Measurements from ENCODE around the gene RSRC2. TPM values are rescaled to one million over a fixed set of nuclear protein-coding genes. Genes with fewer than 3 reads are reported as not detected.

Gene RSRC2
- total RNA-seq, 1 donor from 2014 or later, result 124 TPM

GRCh38 chr12:122508163-122508562 is 18.6 kb downstream of the RSRC2 start:
- no peak overlapping the region for H3K27ac Mint-ChIP-seq
- no peak for TF ChIP-seq CTCF (IDR thresholded peaks at IDR 0.05; ENCODE audit: unreplicated experiment)
- no peaks in the 10 kb centered on the region for H3K4me1 Mint-ChIP-seq (ENCODE audit: low read depth)
- no peaks in the 10 kb centered on the region for H3K9me3 Mint-ChIP-seq (ENCODE audit: low read depth)
- no peaks in the 10 kb centered on the region for H3K27me3 Mint-ChIP-seq
- H3K36me3 Mint-ChIP-seq (ENCODE audit: insufficient read depth), result peaks cover 34% of the 10 kb centered on the region
- DNase-seq (ENCODE audit: low spot score, unreplicated experiment), result no peak
- H3K4me3 Mint-ChIP-seq (ENCODE audit: low read depth), result no peak overlapping the region

- no peaks in the 10 kb centered on the region for H3K9me3 Mint-ChIP-seq (ENCODE audit: low read depth)
- H3K4me3 Mint-ChIP-seq (ENCODE audit: low read depth), result no peak overlapping the region
- peaks cover 33% of the 10 kb centered on the region for H3K36me3 Mint-ChIP-seq (ENCODE audit: insufficient read depth)
- H3K4me1 Mint-ChIP-seq (ENCODE audit: low read depth), result no peaks in the 10 kb centered on the region
- TF ChIP-seq CTCF (IDR thresholded peaks at IDR 0.05; ENCODE audit: unreplicated experiment), result no peak
- H3K27ac Mint-ChIP-seq, result peak overlapping the region; percentile 59
- DNase-seq (ENCODE audit: low spot score, unreplicated experiment), result no peak
- H3K27me3 Mint-ChIP-seq, result no peaks in the 10 kb centered on the region
Measured at GRCh38 chr12:122506393-122506938, 20.3 kb downstream of the RSRC2 start.

GRCh38 chr12:122505419-122506051 is 21.2 kb downstream of the RSRC2 start:
- no peak overlapping the region for H3K27ac Mint-ChIP-seq
- peaks cover 32% of the 10 kb centered on the region for H3K36me3 Mint-ChIP-seq (ENCODE audit: insufficient read depth)
- peaks cover 5% of the 10 kb centered on the region for H3K4me1 Mint-ChIP-seq (ENCODE audit: low read depth)
- H3K9me3 Mint-ChIP-seq (ENCODE audit: low read depth), result no peaks in the 10 kb centered on the region
- no peak for DNase-seq (ENCODE audit: low spot score, unreplicated experiment)
- no peak overlapping the region for H3K4me3 Mint-ChIP-seq (ENCODE audit: low read depth)
- H3K27me3 Mint-ChIP-seq, result no peaks in the 10 kb centered on the region
- TF ChIP-seq CTCF (IDR thresholded peaks at IDR 0.05; ENCODE audit: unreplicated experiment), result no peak

- Mint-ChIP-seq H3K4me1 (ENCODE audit: low read depth) (peaks cover 10% of the 10 kb centered on the region), H3K9me3 (ENCODE audit: low read depth) (no peaks in the 10 kb centered on the region), H3K27me3 (no peaks in the 10 kb centered on the region), H3K27ac (peak overlapping the region; percentile 64), H3K36me3 (ENCODE audit: insufficient read depth) (peaks cover 25% of the 10 kb centered on the region), H3K4me3 (ENCODE audit: low read depth) (no peak overlapping the region)
- DNase-seq (ENCODE audit: low spot score, unreplicated experiment), result no peak
- no peak for TF ChIP-seq CTCF (IDR thresholded peaks at IDR 0.05; ENCODE audit: unreplicated experiment)
Measured at GRCh38 chr12:122503783-122504590, 22.7 kb downstream of the RSRC2 start.

GRCh38 chr12:122503147-122503751 is 23.5 kb downstream of the RSRC2 start:
- H3K4me1 Mint-ChIP-seq (ENCODE audit: low read depth), result peaks cover 13% of the 10 kb centered on the region
- no peak for TF ChIP-seq CTCF (IDR thresholded peaks at IDR 0.05; ENCODE audit: unreplicated experiment)
- H3K27ac Mint-ChIP-seq, result peak overlapping the region; percentile 64
- DNase-seq (ENCODE audit: low spot score, unreplicated experiment), result no peak
- H3K9me3 Mint-ChIP-seq (ENCODE audit: low read depth), result no peaks in the 10 kb centered on the region
- no peak overlapping the region for H3K4me3 Mint-ChIP-seq (ENCODE audit: low read depth)
- no peaks in the 10 kb centered on the region for H3K27me3 Mint-ChIP-seq
- peaks cover 23% of the 10 kb centered on the region for H3K36me3 Mint-ChIP-seq (ENCODE audit: insufficient read depth)

All from progenitor cell of endocrine pancreas (in vitro differentiated cells).